GM23338 (cell line): ENCODE data around the gene DNAH8. TPM values are rescaled to one million over a fixed set of nuclear protein-coding genes. Genes with fewer than 3 reads are reported as not detected.

Experiments used
- CREB1 ChIP-seq: fragments of 250-450 bp; sonication (Bioruptor Pico); IDR thresholded peaks from 2 replicates; pipeline ENCODE4 v1.5.0; 2020; ENCODE audit warnings: low read depth, mild to moderate bottlenecking, moderate library complexity
- EZH2 ChIP-seq: fragments of 200-600 bp; sonication (generic); IDR thresholded peaks from one replicate; pipeline ENCODE4 v1.8.0; 2017; ENCODE audit warnings: antibody characterized with exemption, mild to moderate bottlenecking, low read depth; ENCODE audit not compliant: unreplicated experiment
- EZH2phosphoT487 ChIP-seq: fragments of 200-600 bp; sonication (generic); IDR thresholded peaks from one replicate; pipeline ENCODE4 v1.8.1; 2018; ENCODE audit warnings: antibody characterized with exemption; ENCODE audit not compliant: unreplicated experiment
- NANOG ChIP-seq: IDR thresholded peaks from 2 replicates; pipeline ENCODE4 v1.6.1; 2016; ENCODE audit warnings: antibody characterized with exemption, borderline replicate concordance
- POLR2AphosphoS5 ChIP-seq: IDR thresholded peaks from 2 replicates; pipeline ENCODE4 v1.6.1; 2016; ENCODE audit warnings: antibody characterized with exemption, low read depth
- REST ChIP-seq: IDR thresholded peaks from one replicate; pipeline ENCODE4 v1.6.1; 2018; ENCODE audit warnings: antibody characterized with exemption; ENCODE audit not compliant: unreplicated experiment
- ZNF114 ChIP-seq: fragments of 250-450 bp; sonication (Bioruptor Pico); IDR thresholded peaks from 2 replicates; pipeline ENCODE4 v1.5.0; 2020; ENCODE audit warnings: mild to moderate bottlenecking, moderate library complexity
- ZNF331 ChIP-seq: fragments of 250-450 bp; sonication (Bioruptor Pico); IDR thresholded peaks from 2 replicates; pipeline ENCODE4 v1.5.0; 2020; ENCODE audit warnings: low read depth, mild to moderate bottlenecking, moderate library complexity
- ZNF462 ChIP-seq: fragments of 250-450 bp; sonication (Bioruptor Pico); IDR thresholded peaks from 2 replicates; pipeline ENCODE4 v1.5.0; 2020; ENCODE audit warnings: mild to moderate bottlenecking, moderate library complexity
- polyA plus RNA-seq: library from polyadenylated mRNA; unstranded; fragments of >200 nt; fragmentation: Nextera tagmentation; extraction: Ambion mirVana; gene quantifications from 2 replicates; pipeline ENCODE4 v1.2.1, GENCODE V29; 2016
- total RNA-seq: library from RNA; depleted of rRNA; stranded (reverse); fragments of >200 nt; shearing (Covaris generic); gene quantifications from 2 replicates; pipeline ENCODE4 v1.2.3, GENCODE V29; 2014

DNAH8 gene
- total and polyA plus RNA-seq, 2 experiments from 2014 or later = 0.02 TPM; not detected in 1

- no peak for TF ChIP-seq ZNF462 (CRISPR knock-in tag)
- no peak for TF ChIP-seq CREB1 (CRISPR knock-in tag)
- no peak for TF ChIP-seq EZH2
- TF ChIP-seq ZNF114 (CRISPR knock-in tag) = no peak
- TF ChIP-seq NANOG = no peak
- TF ChIP-seq REST = no peak
- TF ChIP-seq ZNF331 (CRISPR knock-in tag) = no peak
- no peak for TF ChIP-seq EZH2phosphoT487
- no peak for TF ChIP-seq POLR2AphosphoS5
Observed at GRCh38 chr6:38856492-38856891, 141.4 kb downstream of the DNAH8 start (continued).
